Suppressor macrophage treated with lipopolysaccharide for 1 hour (primary cell): ENCODE measurements around the gene POU2AF3.
"Not testable (repeated sequence)": the region's sequence is repeated elsewhere in the genome, so short reads cannot be mapped to it uniquely, and the experiment has no call there.

Source experiments
- DNase-seq, 3 donors: peaks; one replicate each; pipeline ENCODE4 v3.0.0-alpha.2; 2020 to 2022

Gene POU2AF3

GRCh38 chr11:111298413-111299100 is at the start of gene POU2AF3:
POU2AF3 (plus strand) TSS chr11:111298546; CDS start chr11:111298582, 36 bp downstream.
- DNase-seq = peak in 1 of 3 donors; percentile 3

- DNase-seq = no peak
Measured at GRCh38 chr11:111250936-111251335, 47.4 kb upstream of the POU2AF3 start.

- DNase-seq = no peak
Measured at GRCh38 chr11:111253131-111253530, 45.2 kb upstream of the POU2AF3 start.

- DNase-seq = no peak
Measured at GRCh38 chr11:111253630-111254029, 44.7 kb upstream of the POU2AF3 start.

DNA sequence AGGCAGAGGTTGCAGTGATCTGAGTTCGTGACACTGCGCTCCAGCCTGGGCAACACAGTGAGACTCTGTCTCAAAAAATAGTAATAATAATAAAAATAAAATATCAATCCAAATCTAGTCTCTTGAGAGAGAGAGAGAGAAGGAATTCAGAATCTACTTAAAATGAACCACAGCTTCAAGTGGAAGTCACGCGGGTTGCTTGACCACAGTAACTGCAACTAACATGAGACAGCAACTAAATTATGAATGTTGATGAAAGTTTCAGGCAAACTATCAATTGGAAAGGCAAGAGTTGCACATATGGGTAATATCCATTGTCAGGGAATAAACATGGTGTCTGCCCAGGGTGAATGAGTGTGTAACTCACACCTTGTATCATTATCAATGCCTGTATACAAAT is 40.3 kb upstream of the POU2AF3 start:
- peak in 1 of 3 donors; percentile 9 for DNase-seq

DNA sequence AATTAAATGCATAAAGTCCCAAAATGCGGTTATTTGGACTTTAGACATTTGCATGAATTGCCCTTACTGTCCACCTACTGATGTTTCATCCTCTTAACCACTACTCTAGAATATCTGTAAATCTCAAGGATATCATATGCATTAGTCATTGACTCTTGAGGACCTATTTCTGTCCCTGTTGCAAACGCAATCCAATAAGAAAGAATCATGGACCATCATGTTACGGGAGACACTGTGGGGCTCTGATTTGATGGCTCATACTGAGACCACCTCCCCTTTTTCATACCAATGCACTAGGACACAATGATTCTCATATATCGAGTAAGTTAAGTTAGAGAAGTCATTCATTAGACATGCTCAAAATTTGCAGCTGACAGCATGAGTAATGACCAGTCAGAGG is 38.5 kb upstream of the POU2AF3 start:
- no peak for DNase-seq

DNA sequence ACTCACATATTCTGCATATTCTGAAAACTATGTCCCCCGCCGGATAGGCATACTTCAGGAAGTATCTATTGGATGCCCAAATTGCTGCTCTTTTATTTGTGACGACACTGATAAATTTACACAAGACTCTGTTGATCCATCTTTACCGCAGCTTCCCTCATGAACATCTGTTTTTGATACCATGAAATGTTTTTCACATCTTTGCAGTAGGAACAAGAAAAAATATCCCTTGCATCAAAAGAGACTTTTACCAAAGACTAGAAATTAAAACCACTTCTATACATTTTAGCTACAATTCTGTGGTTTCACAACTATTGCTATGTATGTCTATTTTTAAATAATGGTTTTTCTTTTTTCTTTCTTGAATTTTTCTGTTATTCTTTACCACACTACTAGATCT is 37.5 kb upstream of the POU2AF3 start:
- no peak for DNase-seq

GRCh38 chr11:111264646-111265045 is 33.7 kb upstream of the POU2AF3 start:
- DNase-seq = no peak

DNA sequence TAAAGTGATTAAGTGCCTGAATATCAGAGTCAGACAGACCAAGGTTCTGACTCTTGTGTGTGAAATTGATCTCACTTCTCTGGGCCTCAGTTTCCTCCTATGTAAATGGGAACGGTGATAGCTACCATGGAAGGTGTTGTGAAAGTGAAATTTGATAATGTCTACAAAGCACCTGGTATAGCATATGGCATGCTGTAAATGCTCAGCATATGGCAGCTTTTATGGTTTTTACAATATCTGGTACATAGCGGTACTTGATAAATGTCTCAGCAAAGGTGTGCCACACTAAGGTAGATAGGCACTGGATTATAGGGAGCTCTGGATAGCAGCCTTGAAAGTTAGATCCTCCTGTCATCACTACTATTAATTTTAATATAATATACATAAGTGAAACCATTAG is 32.9 kb upstream of the POU2AF3 start:
- DNase-seq = no peak

DNA sequence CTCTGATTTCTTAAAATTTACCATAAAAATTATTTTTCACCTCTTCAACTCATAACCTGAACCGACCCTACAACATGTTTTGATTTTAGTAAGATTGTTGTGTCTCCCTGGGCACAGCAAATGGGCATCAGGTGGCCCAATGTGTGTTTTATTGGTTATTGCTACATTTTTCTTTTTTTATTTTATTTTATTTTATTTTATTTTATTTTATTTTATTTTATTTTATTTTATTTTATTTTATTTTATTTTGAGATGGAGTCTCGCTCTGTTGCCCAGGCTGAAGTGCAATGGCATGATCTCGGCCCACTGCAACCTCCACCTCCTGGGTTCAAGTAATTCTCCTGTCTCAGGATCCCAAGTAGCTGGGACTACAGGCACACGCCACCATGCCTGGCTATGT is 30.0 kb upstream of the POU2AF3 start:
- DNase-seq = not testable (repeated sequence)

- DNase-seq = no peak
Measured at GRCh38 chr11:111269146-111269868, 29.0 kb upstream of the POU2AF3 start.

- no peak for DNase-seq
Measured at GRCh38 chr11:111272420-111272819, 25.9 kb upstream of the POU2AF3 start.

DNA sequence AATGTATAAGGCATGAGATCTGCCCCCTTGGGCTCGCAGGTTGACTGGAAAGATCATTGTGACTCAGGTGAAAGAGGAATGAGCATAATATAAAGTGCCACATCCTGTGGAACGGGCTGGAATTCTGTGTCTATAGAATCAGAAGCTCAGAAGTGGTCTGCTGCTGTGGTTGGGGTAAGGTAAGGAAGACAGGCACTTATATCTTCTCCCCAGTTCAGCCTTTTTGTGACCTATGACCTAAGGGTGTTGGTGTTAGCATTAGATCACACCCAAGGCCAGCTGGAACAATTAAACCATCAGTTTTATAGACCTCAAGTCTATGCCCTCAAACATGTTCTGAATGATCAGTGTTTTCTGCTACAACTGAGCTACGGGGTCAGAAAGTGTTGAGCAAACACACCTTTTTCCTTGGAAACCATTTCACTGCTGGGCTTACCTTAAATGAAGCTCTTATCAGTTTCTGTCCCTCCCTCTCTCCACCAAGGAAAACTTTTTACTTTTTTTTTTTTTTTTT is 15.7 kb upstream of the POU2AF3 start:
- DNase-seq = no peak

- DNase-seq = no peak
Measured at GRCh38 chr11:111283945-111284481, 14.3 kb upstream of the POU2AF3 start.

- no peak for DNase-seq
Measured at GRCh38 chr11:111285189-111286091, 12.9 kb upstream of the POU2AF3 start.

DNA sequence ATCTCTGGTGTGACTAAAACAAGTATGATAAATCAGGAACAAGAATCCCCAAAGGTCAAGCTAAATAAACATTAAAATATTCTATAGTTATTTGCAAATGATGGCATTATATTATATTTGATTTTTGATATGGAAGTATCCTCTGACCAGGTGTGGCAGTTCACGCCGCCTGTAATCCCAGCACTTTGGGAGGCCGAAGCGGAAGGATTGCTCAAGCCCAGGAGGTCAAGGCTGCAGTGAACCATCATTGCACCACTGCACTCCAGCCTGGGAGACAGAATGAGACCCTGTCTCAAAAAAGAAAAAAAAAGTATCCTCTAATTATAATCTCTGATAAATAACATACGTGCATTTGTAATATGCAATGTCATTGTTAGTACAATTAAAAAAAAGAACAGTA is 6.6 kb upstream of the POU2AF3 start:
- DNase-seq = no peak

DNA sequence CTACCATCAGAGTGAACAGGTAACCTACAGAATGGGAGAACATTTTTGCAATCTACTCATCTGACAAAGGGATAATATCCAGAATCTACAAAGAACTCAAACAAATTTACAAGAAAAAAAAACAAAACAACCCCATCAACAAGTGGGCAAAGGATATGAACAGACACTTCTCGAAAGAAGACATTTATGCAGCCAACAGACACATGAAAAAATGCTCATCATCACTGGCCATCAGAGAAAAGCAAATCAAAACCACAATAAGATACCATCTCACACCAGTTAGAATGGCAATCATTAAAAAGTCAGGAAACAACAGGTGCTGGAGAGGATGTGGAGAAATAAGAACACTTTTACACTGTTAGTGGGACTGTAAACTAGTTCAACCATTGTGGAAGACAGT is 5.9 kb upstream of the POU2AF3 start:
- not testable (repeated sequence) for DNase-seq

- no peak for DNase-seq
Measured at GRCh38 chr11:111296196-111296595, 2.1 kb upstream of the POU2AF3 start.

GRCh38 chr11:111297696-111298095 is 650 bp upstream of the POU2AF3 start:
- DNase-seq = no peak

GRCh38 chr11:111299101-111300026 is 1.0 kb downstream of the POU2AF3 start:
- DNase-seq = peak; percentile 24 to 66 (median 35)

GRCh38 chr11:111300569-111300968 is 2.2 kb downstream of the POU2AF3 start:
- DNase-seq = no peak
